HG02970 (cell line): Measurements from ENCODE around the gene RAB11FIP3.
"Not testable (repeated sequence)": the region's sequence is repeated elsewhere in the genome, so short reads cannot be mapped to it uniquely, and the experiment has no call there.

Experiments used
- ATAC-seq: cut with Tn5 transposase; IDR thresholded peaks from one replicate; pipeline ENCODE4 v1.9.1; 2021; ENCODE audit warnings: mild to moderate bottlenecking, moderate library complexity, moderate number of reproducible peaks; ENCODE audit not compliant: unreplicated experiment, low FRiP score

The RAB11FIP3 gene

GRCh38 chr16:490768-491167 lies 65.3 kb downstream of the RAB11FIP3 start:
- ATAC-seq: no peak

- no peak for ATAC-seq
These were observed 65.9 kb downstream of the RAB11FIP3 start for GRCh38 chr16:491220-491919.

- no peak for ATAC-seq
These were observed 66.9 kb downstream of the RAB11FIP3 start for GRCh38 chr16:492211-492875.

- not testable (repeated sequence) for ATAC-seq
These were observed 69.2 kb downstream of the RAB11FIP3 start for GRCh38 chr16:494676-495075.

- no peak for ATAC-seq
These were observed 69.8 kb downstream of the RAB11FIP3 start for GRCh38 chr16:495127-495748.

GRCh38 chr16:496097-496886 lies 70.8 kb downstream of the RAB11FIP3 start:
- no peak for ATAC-seq

GRCh38 chr16:497258-497657 lies 71.8 kb downstream of the RAB11FIP3 start:
- no peak for ATAC-seq

- ATAC-seq: no peak
These were observed 74.5 kb downstream of the RAB11FIP3 start for GRCh38 chr16:499924-500323.

- no peak for ATAC-seq
These were observed 75.3 kb downstream of the RAB11FIP3 start for GRCh38 chr16:500709-501108.

- no peak for ATAC-seq
These were observed 76.9 kb downstream of the RAB11FIP3 start for GRCh38 chr16:502179-502943.

GRCh38 chr16:503150-504071 lies 78.0 kb downstream of the RAB11FIP3 start:
- ATAC-seq: no peak

- no peak for ATAC-seq
These were observed 80.2 kb downstream of the RAB11FIP3 start for GRCh38 chr16:505479-506245.

- no peak for ATAC-seq
These were observed 80.7 kb downstream of the RAB11FIP3 start for GRCh38 chr16:506246-506546.

- ATAC-seq: not testable (repeated sequence)
These were observed 82.1 kb downstream of the RAB11FIP3 start for GRCh38 chr16:507527-507926.

- no peak for ATAC-seq
These were observed 82.5 kb downstream of the RAB11FIP3 start for GRCh38 chr16:507996-508395.

- no peak for ATAC-seq
These were observed 83.7 kb downstream of the RAB11FIP3 start for GRCh38 chr16:508884-509736.

GRCh38 chr16:510066-510825 lies 84.8 kb downstream of the RAB11FIP3 start:
- no peak for ATAC-seq
